Measurements from ENCODE around the gene MAP2K5.

Gene MAP2K5

DNA sequence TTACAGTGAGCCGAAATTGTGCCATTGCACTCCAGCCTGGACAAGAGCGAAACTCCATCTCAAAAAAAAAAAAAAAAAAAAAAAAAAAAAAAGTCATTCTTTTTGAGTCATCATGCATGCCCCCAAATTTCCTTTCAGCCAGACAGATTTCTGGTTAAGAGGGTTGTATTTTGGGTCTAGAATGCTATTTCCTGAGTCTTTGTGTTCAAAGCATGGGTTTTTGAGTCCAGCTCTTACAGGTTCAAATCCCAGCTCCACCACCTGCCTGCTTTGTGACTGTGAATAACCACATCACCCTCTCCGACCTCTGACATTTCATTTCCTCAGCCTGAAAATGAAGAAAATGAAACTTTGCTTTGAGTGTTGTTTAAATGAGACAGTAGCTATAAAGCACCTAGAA lies 30.9 kb upstream of the MAP2K5 start:
- no peak overlapping the region for H3K4me3 ChIP-seq (ENCODE audit: low read depth, low read length)
- TF ChIP-seq, protein P1, sequence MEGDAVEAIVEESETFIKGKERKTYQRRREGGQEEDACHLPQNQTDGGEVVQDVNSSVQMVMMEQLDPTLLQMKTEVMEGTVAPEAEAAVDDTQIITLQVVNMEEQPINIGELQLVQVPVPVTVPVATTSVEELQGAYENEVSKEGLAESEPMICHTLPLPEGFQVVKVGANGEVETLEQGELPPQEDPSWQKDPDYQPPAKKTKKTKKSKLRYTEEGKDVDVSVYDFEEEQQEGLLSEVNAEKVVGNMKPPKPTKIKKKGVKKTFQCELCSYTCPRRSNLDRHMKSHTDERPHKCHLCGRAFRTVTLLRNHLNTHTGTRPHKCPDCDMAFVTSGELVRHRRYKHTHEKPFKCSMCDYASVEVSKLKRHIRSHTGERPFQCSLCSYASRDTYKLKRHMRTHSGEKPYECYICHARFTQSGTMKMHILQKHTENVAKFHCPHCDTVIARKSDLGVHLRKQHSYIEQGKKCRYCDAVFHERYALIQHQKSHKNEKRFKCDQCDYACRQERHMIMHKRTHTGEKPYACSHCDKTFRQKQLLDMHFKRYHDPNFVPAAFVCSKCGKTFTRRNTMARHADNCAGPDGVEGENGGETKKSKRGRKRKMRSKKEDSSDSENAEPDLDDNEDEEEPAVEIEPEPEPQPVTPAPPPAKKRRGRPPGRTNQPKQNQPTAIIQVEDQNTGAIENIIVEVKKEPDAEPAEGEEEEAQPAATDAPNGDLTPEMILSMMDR (IDR thresholded peaks at IDR 0.05; ENCODE audit: low read depth, low read length, missing control alignments) = no peak
- DNase-seq (ENCODE audit: low read depth) = no peak
- in situ Hi-C loops (cut with HindIII; ENCODE audit: low sequenced_read_pairs) = no loop called here

DNA sequence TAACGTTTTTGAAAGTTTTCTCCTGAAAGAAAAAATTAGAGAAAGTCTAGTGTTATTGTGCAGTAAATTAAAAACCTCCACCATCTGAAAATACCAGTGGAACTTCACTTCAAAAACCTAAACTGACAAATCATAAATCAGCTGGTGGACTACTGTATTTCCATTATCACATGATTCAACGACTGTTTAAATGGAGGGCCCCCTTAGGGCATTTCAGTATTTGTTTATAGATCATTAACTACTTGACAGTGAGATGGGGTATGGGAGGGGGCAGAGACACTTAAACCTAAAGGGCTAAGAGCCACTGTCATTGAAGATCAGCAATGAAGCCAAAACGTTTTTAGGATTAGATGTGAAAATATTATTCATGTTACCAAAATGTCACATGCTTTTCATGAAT lies 30.4 kb upstream of the MAP2K5 start:
- no peak overlapping the region for H3K4me3 ChIP-seq (ENCODE audit: low read depth, low read length)
- in situ Hi-C loops (cut with HindIII; ENCODE audit: low sequenced_read_pairs) = no loop called here
- no peak for DNase-seq (ENCODE audit: low read depth)
- TF ChIP-seq, protein P1 (IDR thresholded peaks at IDR 0.05; ENCODE audit: low read depth, low read length, missing control alignments) = no peak

DNA sequence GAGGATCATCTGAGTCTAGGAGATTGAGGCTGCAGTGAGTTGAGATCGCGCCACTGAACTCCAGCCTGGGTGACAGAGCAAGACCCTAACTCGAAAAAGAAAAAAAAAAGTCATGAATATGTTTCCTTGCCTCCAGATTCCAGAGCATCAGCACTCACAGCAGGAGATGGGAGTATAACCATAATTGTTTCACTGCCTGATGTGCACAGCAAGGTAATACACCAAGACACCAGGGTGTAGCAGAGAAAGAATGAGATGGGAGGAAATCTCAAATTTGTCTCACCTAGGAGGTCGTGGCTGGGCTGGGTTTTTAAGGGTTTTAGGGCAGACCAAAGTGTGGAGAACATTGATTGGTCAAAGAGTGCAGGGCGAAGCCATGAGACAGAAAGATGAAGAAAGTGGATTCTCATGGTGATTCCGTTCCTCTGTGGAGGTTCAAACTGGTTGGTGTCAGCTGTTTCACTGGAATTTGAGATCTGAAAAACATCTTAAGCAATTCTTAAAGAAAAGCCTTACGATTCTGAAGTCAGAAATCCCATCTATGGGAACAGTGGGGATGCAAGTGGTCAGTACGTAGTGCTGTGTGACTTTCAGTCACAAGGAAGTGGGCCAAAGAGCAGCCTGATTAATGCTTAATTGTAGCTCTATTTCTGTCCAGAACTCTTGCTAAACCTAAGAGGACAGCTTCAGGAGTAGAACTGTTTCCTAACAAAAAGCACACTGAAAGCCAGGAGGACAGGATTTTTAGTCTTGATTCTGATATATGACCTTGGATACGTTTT lies 29.4 kb upstream of the MAP2K5 start:
- in situ Hi-C loops (cut with HindIII; ENCODE audit: low sequenced_read_pairs) = no loop called here

DNA sequence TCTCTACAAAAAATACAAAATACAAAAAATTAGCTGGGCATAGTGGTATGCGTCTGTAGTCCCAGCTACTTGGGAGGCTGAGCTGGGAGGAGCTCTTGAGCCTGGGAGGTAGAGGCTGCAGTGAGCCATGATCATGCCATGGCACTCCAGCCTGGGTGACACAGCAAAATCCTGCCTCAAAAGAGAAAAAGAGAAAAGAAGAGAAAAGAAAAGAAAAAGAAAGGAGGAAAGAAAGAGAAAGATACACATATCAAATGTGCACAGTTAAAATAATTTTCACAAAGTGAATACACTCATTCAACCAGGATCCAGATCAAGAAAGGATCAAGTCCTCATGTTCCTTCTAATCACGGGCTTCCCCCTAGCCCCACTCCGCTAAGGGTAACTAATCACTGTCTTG lies 27.4 kb upstream of the MAP2K5 start:
- DNase-seq (ENCODE audit: low read depth) = no peak
- H3K4me3 ChIP-seq (ENCODE audit: low read depth, low read length) = no peak overlapping the region
- TF ChIP-seq, protein P1 (IDR thresholded peaks at IDR 0.05; ENCODE audit: low read depth, low read length, missing control alignments) = no peak
- in situ Hi-C loops (cut with HindIII; ENCODE audit: low sequenced_read_pairs) = no loop called here

More for the DNA sequence above, 29.4 kb upstream of the MAP2K5 start:
- H3K4me3 ChIP-seq (ENCODE audit: low read depth, low read length) = no peak overlapping the region
- DNase-seq (ENCODE audit: low read depth) = no peak
- TF ChIP-seq, protein P1 (IDR thresholded peaks at IDR 0.05; ENCODE audit: low read depth, low read length, missing control alignments) = no peak

DNA sequence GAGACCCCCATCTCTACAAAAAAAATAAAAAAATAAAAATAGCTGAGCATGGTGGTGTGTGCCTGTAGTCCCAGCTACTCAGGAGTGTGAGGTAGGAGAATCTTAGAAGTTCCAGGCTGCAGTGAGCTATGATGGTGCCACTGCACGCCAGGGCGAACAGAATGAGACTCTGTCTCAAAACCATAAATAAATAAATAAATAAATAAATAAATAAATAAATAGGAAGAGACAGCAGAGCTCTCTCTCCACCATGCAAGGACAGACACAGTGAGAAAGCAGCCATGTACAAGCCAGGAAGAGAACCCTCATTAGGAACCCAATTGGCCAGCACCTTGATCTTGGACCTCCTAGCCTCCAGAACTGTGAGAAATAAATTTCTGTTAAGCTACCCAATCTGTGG lies 26.9 kb upstream of the MAP2K5 start:
- no peak for DNase-seq (ENCODE audit: low read depth)
- no peak overlapping the region for H3K4me3 ChIP-seq (ENCODE audit: low read depth, low read length)
- in situ Hi-C loops (cut with HindIII; ENCODE audit: low sequenced_read_pairs) = no loop called here
- TF ChIP-seq, protein P1 (IDR thresholded peaks at IDR 0.05; ENCODE audit: low read depth, low read length, missing control alignments) = no peak

DNA sequence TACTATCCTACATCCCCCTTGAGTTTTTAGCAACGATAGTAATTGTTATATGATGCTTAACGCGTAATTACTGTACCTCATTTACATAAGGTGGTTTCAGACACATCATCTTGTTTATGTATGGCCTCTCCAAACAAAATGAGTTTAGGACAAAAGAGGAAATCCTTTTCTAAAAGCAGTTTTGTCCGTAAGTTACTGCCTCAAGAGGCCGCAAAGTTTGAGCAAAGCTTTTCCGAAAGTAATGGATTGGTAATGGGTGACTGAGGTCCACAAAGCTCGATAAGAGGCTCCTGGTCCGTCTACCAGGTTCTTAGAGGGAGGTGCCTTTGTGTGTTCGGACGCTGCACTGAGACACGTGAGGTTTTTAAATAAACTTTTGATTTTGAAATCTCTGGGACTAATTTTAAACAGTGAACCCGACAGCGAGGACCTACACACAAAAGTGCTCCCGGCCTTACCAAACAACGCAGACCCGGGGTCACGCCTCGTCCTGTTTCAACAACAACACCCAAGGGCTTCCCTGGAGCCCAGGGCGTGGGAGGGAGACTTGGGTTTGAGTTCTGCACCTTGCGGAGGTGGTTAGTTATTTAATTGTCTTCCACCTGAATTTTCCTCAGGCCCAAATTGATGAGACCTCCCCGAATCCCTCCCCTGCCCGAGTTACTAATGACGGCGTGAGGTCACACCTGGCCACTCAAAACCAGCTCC lies 22.0 kb upstream of the MAP2K5 start:
- TF ChIP-seq, protein P1 (IDR thresholded peaks at IDR 0.05; ENCODE audit: low read depth, low read length, missing control alignments) = no peak
- H3K4me3 ChIP-seq (ENCODE audit: low read depth, low read length) = peak overlapping the region; percentile 77
- in situ Hi-C loops (cut with HindIII; ENCODE audit: low sequenced_read_pairs) = loop anchor here (5.0 kb wide), 1 partner anchor 92 kb away; no protein-coding TSS in a partner anchor
- DNase-seq (ENCODE audit: low read depth) = no peak

Measured in astrocyte of the cerebellum (primary cell).